Measurements from ENCODE around the gene SHROOM3.

The SHROOM3 gene

DNA sequence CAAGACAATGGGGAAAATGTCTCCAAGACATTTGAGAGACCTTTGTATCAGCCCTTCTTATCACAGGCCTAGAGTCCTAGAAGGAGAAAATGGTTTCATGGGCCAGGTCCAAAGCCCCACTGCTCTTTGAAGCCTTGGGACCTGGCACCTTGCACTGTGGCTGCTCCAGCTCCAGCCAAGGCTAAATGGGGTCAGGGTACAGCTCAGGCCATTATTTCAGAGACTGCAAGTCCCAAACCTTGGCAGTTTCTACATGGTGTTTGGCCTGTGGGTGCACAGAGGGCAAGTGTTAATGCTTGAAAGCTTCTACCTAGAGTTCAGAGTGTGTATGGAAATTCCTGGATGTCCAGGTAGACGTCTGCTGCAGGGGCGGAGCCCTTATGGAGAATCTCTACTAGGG, 28.5 kb downstream of the SHROOM3 start:
- 83 to 93% methylated on average over 2 of the region's 2 CpGs for WGBS, 2 experiments (ENCODE audit: insufficient coverage in 2 of 2)
- Histone ChIP-seq H3K4me3 (ENCODE audit: extremely low read depth, insufficient read depth, low read length, poor library complexity, severe bottlenecking) (no peak overlapping the region), H3K4me1 (ENCODE audit: control insufficient read depth, insufficient read depth, low read length, poor library complexity, severe bottlenecking) (peaks cover 19% of the 10 kb centered on the region), H3K9me3 (ENCODE audit: control insufficient read depth, low read length) (peaks cover 21% of the 10 kb centered on the region), H3K27ac (ENCODE audit: low read depth, low read length, severe bottlenecking) (no peak overlapping the region), H3K36me3 (ENCODE audit: control insufficient read depth, insufficient read depth, low read length) (peaks cover 8% of the 10 kb centered on the region)

DNA sequence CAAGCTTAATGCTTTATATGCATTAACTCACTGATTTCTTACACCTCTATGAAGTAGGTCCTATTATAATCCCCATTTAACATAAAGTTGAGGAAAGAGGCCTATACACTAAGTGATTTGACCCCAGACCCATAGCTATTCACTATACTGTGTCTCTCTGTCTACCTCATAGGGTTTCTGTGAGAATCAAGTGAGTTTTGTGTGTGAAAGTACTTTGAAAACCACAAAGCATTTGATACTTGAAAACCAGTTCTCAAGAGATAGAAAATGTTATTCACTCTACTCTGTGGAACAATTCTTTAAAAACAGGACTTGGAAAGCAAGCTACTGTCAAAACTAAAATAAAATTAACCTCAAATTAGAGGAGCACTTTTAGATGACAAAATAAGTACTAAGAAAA, 35.0 kb downstream of the SHROOM3 start:
- no peaks in the 10 kb centered on the region for H3K4me1 ChIP-seq (ENCODE audit: control insufficient read depth, insufficient read depth, low read length, poor library complexity, severe bottlenecking)
- no peaks in the 10 kb centered on the region for H3K36me3 ChIP-seq (ENCODE audit: control insufficient read depth, insufficient read depth, low read length)
- no peak overlapping the region for H3K4me3 ChIP-seq (ENCODE audit: extremely low read depth, insufficient read depth, low read length, poor library complexity, severe bottlenecking)
- no peak overlapping the region for H3K27ac ChIP-seq (ENCODE audit: low read depth, low read length, severe bottlenecking)
- H3K9me3 ChIP-seq (ENCODE audit: control insufficient read depth, low read length): no peaks in the 10 kb centered on the region

DNA sequence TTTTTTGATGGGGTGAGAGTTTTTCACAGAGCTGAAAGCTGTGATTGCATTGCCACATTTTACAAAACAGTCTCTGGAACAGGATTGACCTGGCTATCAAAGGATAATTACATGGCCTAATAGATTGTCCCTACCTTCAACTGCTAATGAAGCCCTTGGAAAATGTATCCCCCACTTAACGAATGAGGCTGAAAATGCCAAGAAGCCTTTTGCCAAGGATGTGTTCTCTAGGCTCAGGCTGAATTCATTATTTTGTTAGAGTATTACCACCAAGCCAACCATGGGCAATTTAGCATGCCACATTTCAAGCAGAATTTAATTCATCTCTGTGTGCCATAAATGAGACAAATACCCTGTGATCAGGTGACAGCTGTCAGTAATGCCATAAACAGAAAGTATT, 35.5 kb downstream of the SHROOM3 start:
- no peak overlapping the region for H3K27ac ChIP-seq (ENCODE audit: low read depth, low read length, severe bottlenecking)
- no peaks in the 10 kb centered on the region for H3K4me1 ChIP-seq (ENCODE audit: control insufficient read depth, insufficient read depth, low read length, poor library complexity, severe bottlenecking)
- H3K36me3 ChIP-seq (ENCODE audit: control insufficient read depth, insufficient read depth, low read length): no peaks in the 10 kb centered on the region
- H3K4me3 ChIP-seq (ENCODE audit: extremely low read depth, insufficient read depth, low read length, poor library complexity, severe bottlenecking): no peak overlapping the region
- WGBS, 2 experiments (ENCODE audit: insufficient coverage in 2 of 2): 80% methylated on average over 1 of the region's 1 CpG; no CpG with 5 or more reads in 1 of the 2 experiments
- no peaks in the 10 kb centered on the region for H3K9me3 ChIP-seq (ENCODE audit: control insufficient read depth, low read length)

DNA sequence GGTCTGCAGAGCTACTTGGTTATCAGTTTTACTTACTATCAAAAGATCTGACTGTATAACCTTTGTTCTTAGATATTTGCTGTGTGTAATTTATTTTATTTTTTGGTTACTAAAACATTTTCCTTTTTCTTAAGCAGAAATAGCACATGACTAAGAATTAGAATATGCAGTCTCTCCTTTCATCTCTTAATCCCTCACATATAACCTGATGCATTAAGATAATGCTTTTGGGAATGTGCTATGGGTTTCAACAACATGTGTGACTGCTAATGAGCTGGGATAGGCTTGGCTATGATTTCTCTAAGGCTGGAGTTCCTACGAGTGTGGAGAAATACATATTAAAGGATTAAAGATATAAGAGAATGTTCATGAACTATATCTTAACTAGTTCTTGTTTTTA, 41.5 kb downstream of the SHROOM3 start:
- H3K36me3 ChIP-seq (ENCODE audit: control insufficient read depth, insufficient read depth, low read length): peaks cover 5% of the 10 kb centered on the region
- peaks cover 4% of the 10 kb centered on the region for H3K4me1 ChIP-seq (ENCODE audit: control insufficient read depth, insufficient read depth, low read length, poor library complexity, severe bottlenecking)
- WGBS, 2 experiments (ENCODE audit: insufficient coverage in 2 of 2): no CpG with 5 or more reads among the region's 1 CpG
- no peak overlapping the region for H3K27ac ChIP-seq (ENCODE audit: low read depth, low read length, severe bottlenecking)
- no peak overlapping the region for H3K4me3 ChIP-seq (ENCODE audit: extremely low read depth, insufficient read depth, low read length, poor library complexity, severe bottlenecking)
- peaks cover 7% of the 10 kb centered on the region for H3K9me3 ChIP-seq (ENCODE audit: control insufficient read depth, low read length)

DNA sequence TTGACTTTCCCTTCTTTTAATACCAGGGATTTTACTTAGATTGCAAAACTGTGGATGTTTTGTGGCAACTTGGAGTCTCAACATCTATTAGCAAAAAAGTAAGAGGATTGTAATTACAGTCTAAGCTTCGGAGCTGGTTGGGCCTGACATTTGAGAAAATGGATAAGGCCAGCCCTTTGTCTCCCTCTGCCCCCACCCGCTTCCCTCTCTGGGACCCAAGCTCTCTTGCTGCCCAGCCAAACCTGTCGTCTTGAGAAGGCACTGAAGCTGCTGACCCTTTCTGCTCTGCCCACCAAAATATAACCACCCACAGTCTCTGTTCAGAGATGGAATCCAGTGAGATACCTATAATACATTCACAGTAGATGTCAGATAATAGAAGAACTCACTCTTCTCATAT, 49.6 kb downstream of the SHROOM3 start:
- H3K4me1 ChIP-seq (ENCODE audit: control insufficient read depth, insufficient read depth, low read length, poor library complexity, severe bottlenecking): peaks cover 9% of the 10 kb centered on the region
- no peak overlapping the region for H3K4me3 ChIP-seq (ENCODE audit: extremely low read depth, insufficient read depth, low read length, poor library complexity, severe bottlenecking)
- peak overlapping the region; percentile 16 for H3K27ac ChIP-seq (ENCODE audit: low read depth, low read length, severe bottlenecking)
- 68 to 100% methylated on average over 1 to 2 of the region's 3 CpGs for WGBS, 2 experiments (ENCODE audit: insufficient coverage in 2 of 2)
- no peaks in the 10 kb centered on the region for H3K36me3 ChIP-seq (ENCODE audit: control insufficient read depth, insufficient read depth, low read length)
- H3K9me3 ChIP-seq (ENCODE audit: control insufficient read depth, low read length): no peaks in the 10 kb centered on the region

DNA sequence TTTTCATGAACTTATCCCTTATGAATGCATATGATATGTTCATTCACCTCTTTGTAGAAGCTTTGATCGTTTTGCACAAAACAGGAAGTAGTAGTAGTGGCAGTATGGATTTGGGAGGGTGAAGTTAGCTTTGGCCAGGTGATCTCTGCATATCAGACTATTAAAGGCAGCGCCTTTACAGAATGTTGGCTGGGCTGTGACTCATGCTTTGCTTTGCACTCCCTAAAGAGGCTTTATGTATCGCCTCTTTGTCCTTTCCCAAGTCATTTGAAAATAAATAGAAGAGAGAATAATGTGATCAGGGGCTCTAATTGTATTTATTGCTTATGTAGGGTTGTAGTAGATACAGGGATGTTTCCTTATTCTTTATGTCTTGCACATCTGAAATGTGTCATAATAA, 50.4 kb downstream of the SHROOM3 start:
- no peak overlapping the region for H3K27ac ChIP-seq (ENCODE audit: low read depth, low read length, severe bottlenecking)
- 21 to 29% methylated on average over 1 to 2 of the region's 3 CpGs for WGBS, 2 experiments (ENCODE audit: insufficient coverage in 2 of 2)
- no peak overlapping the region for H3K4me3 ChIP-seq (ENCODE audit: extremely low read depth, insufficient read depth, low read length, poor library complexity, severe bottlenecking)
- H3K36me3 ChIP-seq (ENCODE audit: control insufficient read depth, insufficient read depth, low read length): no peaks in the 10 kb centered on the region
- peaks cover 9% of the 10 kb centered on the region for H3K4me1 ChIP-seq (ENCODE audit: control insufficient read depth, insufficient read depth, low read length, poor library complexity, severe bottlenecking)
- H3K9me3 ChIP-seq (ENCODE audit: control insufficient read depth, low read length): no peaks in the 10 kb centered on the region

DNA sequence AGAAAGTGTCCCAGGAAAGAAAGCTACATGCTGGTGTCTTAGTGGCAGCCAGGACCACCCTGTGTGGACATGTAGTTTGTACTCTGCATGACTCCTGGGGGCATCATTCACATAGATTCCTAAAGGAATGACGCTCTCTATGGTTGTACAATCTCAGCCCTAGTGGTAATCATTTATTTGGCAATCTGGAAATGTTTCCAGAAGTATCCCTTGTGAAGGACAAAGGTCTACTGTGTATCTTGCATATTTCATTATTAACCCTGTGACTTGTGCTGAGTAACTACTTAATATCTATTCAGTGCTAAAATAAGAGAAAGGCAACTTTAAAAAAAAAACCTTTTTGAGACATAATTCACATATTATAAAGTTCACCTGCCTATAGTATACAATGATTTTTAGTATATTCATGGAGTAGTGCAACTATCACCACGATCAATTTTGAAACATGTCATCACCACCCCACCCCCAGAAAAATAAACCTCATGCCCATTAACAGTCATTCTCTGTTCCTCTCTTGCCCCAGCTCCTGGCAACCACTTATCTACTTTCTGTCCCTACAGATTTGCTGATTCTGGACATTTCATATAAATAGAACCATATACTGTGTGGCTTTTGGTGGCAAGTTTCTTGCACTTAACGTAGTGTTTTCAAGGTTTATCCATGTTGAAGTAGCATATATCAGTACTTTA, 51.7 kb downstream of the SHROOM3 start:
- no CpG with 5 or more reads among the region's 3 CpGs for WGBS, 2 experiments (ENCODE audit: insufficient coverage in 2 of 2)
- no peaks in the 10 kb centered on the region for H3K9me3 ChIP-seq (ENCODE audit: control insufficient read depth, low read length)
- no peak overlapping the region for H3K27ac ChIP-seq (ENCODE audit: low read depth, low read length, severe bottlenecking)
- H3K4me3 ChIP-seq (ENCODE audit: extremely low read depth, insufficient read depth, low read length, poor library complexity, severe bottlenecking): no peak overlapping the region
- H3K4me1 ChIP-seq (ENCODE audit: control insufficient read depth, insufficient read depth, low read length, poor library complexity, severe bottlenecking): peaks cover 9% of the 10 kb centered on the region
- H3K36me3 ChIP-seq (ENCODE audit: control insufficient read depth, insufficient read depth, low read length): no peaks in the 10 kb centered on the region

DNA sequence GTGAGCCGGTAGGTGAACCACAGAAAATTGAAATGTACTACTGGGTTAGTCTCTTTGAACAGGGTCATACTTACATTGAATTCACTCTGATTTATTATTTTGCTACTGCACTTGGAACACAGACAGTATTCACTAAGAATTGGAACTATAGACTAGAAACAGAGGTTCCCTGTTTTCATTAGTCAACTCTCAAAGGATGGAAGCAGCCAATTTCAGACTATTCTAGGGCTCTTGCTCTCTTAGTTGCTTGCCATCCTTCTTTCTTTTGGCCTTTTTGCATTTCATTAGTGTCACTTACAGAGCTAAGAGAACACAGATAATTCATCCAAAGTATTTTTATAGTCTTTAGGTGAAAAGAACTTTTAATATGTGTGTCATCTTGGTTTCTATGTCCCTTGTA, 52.6 kb downstream of the SHROOM3 start:
- Histone ChIP-seq H3K9me3 (ENCODE audit: control insufficient read depth, low read length) (no peaks in the 10 kb centered on the region), H3K4me3 (ENCODE audit: extremely low read depth, insufficient read depth, low read length, poor library complexity, severe bottlenecking) (no peak overlapping the region), H3K27ac (ENCODE audit: low read depth, low read length, severe bottlenecking) (no peak overlapping the region), H3K36me3 (ENCODE audit: control insufficient read depth, insufficient read depth, low read length) (no peaks in the 10 kb centered on the region), H3K4me1 (ENCODE audit: control insufficient read depth, insufficient read depth, low read length, poor library complexity, severe bottlenecking) (peaks cover 9% of the 10 kb centered on the region)
- no CpG with 5 or more reads among the region's 1 CpG for WGBS, 2 experiments (ENCODE audit: insufficient coverage in 2 of 2)

DNA sequence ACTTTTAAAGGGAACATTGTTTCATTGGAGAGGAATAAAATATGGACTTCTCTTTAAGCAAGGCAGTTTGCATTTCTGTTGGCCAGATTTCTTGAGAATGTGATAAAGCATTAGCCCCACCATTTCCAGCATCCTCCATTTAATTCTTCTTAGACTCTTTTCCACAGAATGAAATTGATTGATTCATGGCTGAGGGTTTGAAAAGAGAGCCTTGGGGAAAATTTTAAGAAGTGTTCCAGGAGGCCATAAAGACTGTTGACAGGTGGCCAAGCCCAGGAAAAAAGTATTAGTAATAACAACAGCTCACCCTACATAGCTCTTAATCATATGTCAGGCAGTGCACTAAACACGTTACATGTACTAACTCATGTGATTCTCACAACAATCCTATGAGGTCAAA, 53.4 kb downstream of the SHROOM3 start:
- Histone ChIP-seq H3K27ac (ENCODE audit: low read depth, low read length, severe bottlenecking) (no peak overlapping the region), H3K4me3 (ENCODE audit: extremely low read depth, insufficient read depth, low read length, poor library complexity, severe bottlenecking) (no peak overlapping the region)

DNA sequence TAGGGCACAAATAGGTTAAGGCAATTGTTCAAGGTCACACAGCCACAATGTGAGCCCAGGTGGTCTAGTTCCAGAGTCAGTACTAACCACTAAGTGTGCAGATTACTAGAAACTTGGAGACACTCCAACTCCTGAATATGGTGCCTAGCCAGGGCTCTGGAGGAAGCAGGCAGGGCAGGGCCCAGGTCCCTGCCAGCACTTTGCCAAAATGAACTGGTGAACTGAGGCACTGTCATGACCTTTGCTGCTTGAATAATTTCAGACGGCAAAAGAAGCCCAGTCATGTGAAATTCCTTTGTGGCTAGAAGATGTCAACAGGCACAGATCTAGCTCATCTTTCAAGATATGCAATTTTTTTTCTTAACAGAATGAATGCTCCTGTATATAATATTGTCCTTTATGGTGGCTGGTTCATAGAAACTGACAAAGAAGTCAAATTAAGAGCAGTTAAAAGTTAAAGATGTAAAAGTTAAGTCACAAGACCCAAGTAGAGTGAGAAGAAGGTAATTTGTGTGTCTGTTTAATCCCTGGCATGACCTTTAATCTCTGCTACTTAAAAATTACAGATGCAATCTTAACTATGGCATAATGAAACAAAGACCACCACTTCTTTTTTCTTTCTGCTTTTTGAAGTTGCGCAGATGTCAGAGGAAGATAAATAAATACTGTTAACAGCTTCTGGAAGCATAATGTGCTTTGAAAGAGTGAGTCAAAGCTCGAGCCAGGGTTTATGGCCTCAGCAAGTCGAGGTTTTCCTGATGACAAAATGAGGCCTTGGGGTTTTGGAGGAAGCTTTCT, 54.1 kb downstream of the SHROOM3 start:
- H3K36me3 ChIP-seq (ENCODE audit: control insufficient read depth, insufficient read depth, low read length): no peaks in the 10 kb centered on the region
- 88 to 94% methylated on average over 3 of the region's 4 CpGs for WGBS, 2 experiments (ENCODE audit: insufficient coverage in 2 of 2)
- H3K4me1 ChIP-seq (ENCODE audit: control insufficient read depth, insufficient read depth, low read length, poor library complexity, severe bottlenecking): peaks cover 9% of the 10 kb centered on the region
- no peaks in the 10 kb centered on the region for H3K9me3 ChIP-seq (ENCODE audit: control insufficient read depth, low read length)
- no peak overlapping the region for H3K27ac ChIP-seq (ENCODE audit: low read depth, low read length, severe bottlenecking)
- no peak overlapping the region for H3K4me3 ChIP-seq (ENCODE audit: extremely low read depth, insufficient read depth, low read length, poor library complexity, severe bottlenecking)

More for the DNA sequence above, 53.4 kb downstream of the SHROOM3 start:
- Histone ChIP-seq H3K36me3 (ENCODE audit: control insufficient read depth, insufficient read depth, low read length) (no peaks in the 10 kb centered on the region), H3K9me3 (ENCODE audit: control insufficient read depth, low read length) (no peaks in the 10 kb centered on the region), H3K4me1 (ENCODE audit: control insufficient read depth, insufficient read depth, low read length, poor library complexity, severe bottlenecking) (peaks cover 9% of the 10 kb centered on the region)
- 80% methylated on average over 1 of the region's 1 CpG; no CpG with 5 or more reads in 1 of the 2 experiments for WGBS, 2 experiments (ENCODE audit: insufficient coverage in 2 of 2)

DNA sequence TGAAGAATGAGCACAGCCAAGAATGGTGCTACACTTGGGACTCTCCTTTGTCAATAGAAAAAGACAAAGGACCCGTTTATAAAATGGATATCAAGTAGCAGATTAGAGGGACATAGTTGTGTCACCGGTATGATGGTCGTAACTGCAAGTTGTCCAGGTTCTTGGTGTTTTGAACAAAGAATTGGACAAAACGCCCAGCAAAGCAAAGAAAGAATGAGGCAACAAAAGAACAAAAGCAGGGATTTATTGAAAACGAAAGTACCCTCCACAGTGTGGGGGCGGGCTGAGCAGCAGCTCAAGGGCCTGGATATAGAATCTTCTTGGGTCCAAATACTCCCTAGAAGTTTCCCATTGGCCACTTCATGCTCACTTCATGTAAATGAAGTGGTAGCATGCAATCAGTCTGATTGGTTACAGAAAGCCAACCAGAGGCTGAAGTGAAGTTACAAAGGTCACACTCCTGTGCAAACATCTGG, 54.7 kb downstream of the SHROOM3 start:
- Histone ChIP-seq H3K9me3 (ENCODE audit: control insufficient read depth, low read length) (no peaks in the 10 kb centered on the region), H3K27ac (ENCODE audit: low read depth, low read length, severe bottlenecking) (no peak overlapping the region), H3K36me3 (ENCODE audit: control insufficient read depth, insufficient read depth, low read length) (no peaks in the 10 kb centered on the region), H3K4me3 (ENCODE audit: extremely low read depth, insufficient read depth, low read length, poor library complexity, severe bottlenecking) (no peak overlapping the region), H3K4me1 (ENCODE audit: control insufficient read depth, insufficient read depth, low read length, poor library complexity, severe bottlenecking) (peaks cover 9% of the 10 kb centered on the region)
- 81 to 86% methylated on average over 6 of the region's 6 CpGs for WGBS, 2 experiments (ENCODE audit: insufficient coverage in 2 of 2)
